A204.1 (cell line): ENCODE data around the gene PDE6A.

Source experiments
- FAIRE-seq: peaks from 2 replicates; lab custom pipeline; 2012; peaks lifted over from hg19 to GRCh38; lab: Jason Lieb, UNC

PDE6A gene

GRCh38 chr5:149834246-149834855 lies 110.2 kb downstream of the PDE6A start:
- peak; percentile 53 for FAIRE-seq

- no peak for FAIRE-seq
These were observed 111.3 kb downstream of the PDE6A start for GRCh38 chr5:149833116-149833827.

- no peak for FAIRE-seq
These were observed 112.0 kb downstream of the PDE6A start for GRCh38 chr5:149832636-149833035.

- no peak for FAIRE-seq
These were observed 113.1 kb downstream of the PDE6A start for GRCh38 chr5:149831492-149831891.

- no peak for FAIRE-seq
These were observed 114.0 kb downstream of the PDE6A start for GRCh38 chr5:149830579-149830978.

- FAIRE-seq, result no peak
These were observed 114.6 kb downstream of the PDE6A start for GRCh38 chr5:149829954-149830353.

- peak; percentile 93 for FAIRE-seq
These were observed 116.2 kb downstream of the PDE6A start for GRCh38 chr5:149828161-149829011.

GRCh38 chr5:149827546-149827945 lies 117.0 kb downstream of the PDE6A start:
- FAIRE-seq, result no peak

GRCh38 chr5:149827086-149827485 lies 117.5 kb downstream of the PDE6A start:
- FAIRE-seq, result no peak

GRCh38 chr5:149826574-149826973 lies 118.0 kb downstream of the PDE6A start:
- no peak for FAIRE-seq

- no peak for FAIRE-seq
These were observed 119.7 kb downstream of the PDE6A start for GRCh38 chr5:149824846-149825245.

- FAIRE-seq, result no peak
These were observed 120.5 kb downstream of the PDE6A start for GRCh38 chr5:149824120-149824519.

- FAIRE-seq, result no peak
These were observed 121.2 kb downstream of the PDE6A start for GRCh38 chr5:149823375-149823774.

- no peak for FAIRE-seq
These were observed 122.3 kb downstream of the PDE6A start for GRCh38 chr5:149822301-149822700.

GRCh38 chr5:149820536-149821510 lies 123.8 kb downstream of the PDE6A start:
- no peak for FAIRE-seq

- FAIRE-seq, result no peak
These were observed 124.6 kb downstream of the PDE6A start for GRCh38 chr5:149820012-149820411.

- no peak for FAIRE-seq
These were observed 126.5 kb downstream of the PDE6A start for GRCh38 chr5:149818116-149818515.

- FAIRE-seq, result no peak
These were observed 127.0 kb downstream of the PDE6A start for GRCh38 chr5:149817539-149818060.

- no peak for FAIRE-seq
These were observed 127.9 kb downstream of the PDE6A start for GRCh38 chr5:149816661-149817060.

GRCh38 chr5:149811453-149811852 lies 133.1 kb downstream of the PDE6A start:
- no peak for FAIRE-seq

- no peak for FAIRE-seq
These were observed 133.7 kb downstream of the PDE6A start for GRCh38 chr5:149810856-149811255.
